Common myeloid progenitor, CD34-positive (primary cell): Measurements from ENCODE around the gene VEGFD. TPM values are rescaled to one million over a fixed set of nuclear protein-coding genes. Genes with fewer than 3 reads are reported as not detected.

ENCODE experiments used
- CTCF ChIA-PET: fragments of 350-600 bp; sonication (Branson Sonifier 250); formaldehyde crosslinking; loops from one replicate; lab custom pipeline; 2021; ENCODE audit warnings: antibody characterized with exemption; lab: Charles Lee
- POLR2A ChIA-PET: fragments of 350-600 bp; sonication (Branson Sonifier 250); formaldehyde crosslinking; loops from one replicate; lab custom pipeline; 2021; ENCODE audit warnings: antibody characterized with exemption; lab: Charles Lee
- DNase-seq, 3 donors: peaks; one replicate each; pipeline versions ENCODE4 v3.0.0 to v3.0.0-alpha.2; 2013
- H3K27ac ChIP-seq, 2 experiments: 1 replicate in 1 of 2; 2 replicates in 1 of 2; pipeline ENCODE4 v1.7.0; 2013; ENCODE audit warnings: inconsistent platforms in 2 of 2, low read length in 2 of 2, mild to moderate bottlenecking in 2 of 2, low read depth in 1 of 2, moderate library complexity in 1 of 2; ENCODE audit not compliant: severe bottlenecking in 2 of 2, insufficient read depth in 1 of 2, poor library complexity in 1 of 2
- H3K27me3 ChIP-seq, 5 experiments: replicated peaks in 2 of 5; 1 replicate in 3 of 5; 2 replicates in 2 of 5; pipeline versions ENCODE4 v1.6.1 to v1.7.0; 2013; ENCODE audit warnings: low read length in 4 of 5, mild to moderate bottlenecking in 2 of 5, moderate library complexity in 2 of 5, inconsistent platforms in 1 of 5; ENCODE audit not compliant: insufficient read depth in 5 of 5, control insufficient read depth in 4 of 5
- H3K36me3 ChIP-seq, 4 experiments: 1 replicate in 2 of 4; 2 replicates in 2 of 4; pipeline versions ENCODE4 v1.6.1 to v1.7.0; 2013; ENCODE audit warnings: low read length in 3 of 4, control low read depth in 1 of 4, mild to moderate bottlenecking in 1 of 4; ENCODE audit not compliant: control insufficient read depth in 4 of 4, insufficient read depth in 4 of 4
- H3K4me1 ChIP-seq, 4 experiments: 1 replicate in 3 of 4; 2 replicates in 1 of 4; pipeline versions ENCODE4 v1.6.1 to v1.7.1; 2013; ENCODE audit warnings: low read length in 3 of 4, mild to moderate bottlenecking in 3 of 4, control low read depth in 1 of 4, inconsistent platforms in 1 of 4, moderate library complexity in 1 of 4; ENCODE audit not compliant: control insufficient read depth in 4 of 4, insufficient read depth in 4 of 4; ENCODE audit errors: control extremely low read depth in 1 of 4
- H3K4me3 ChIP-seq, 7 experiments: 1 replicate in 4 of 7; 2 replicates in 3 of 7; pipeline versions ENCODE4 v1.5.1 to v1.7.0; 2013; ENCODE audit warnings: mild to moderate bottlenecking in 7 of 7, low read length in 6 of 7, moderate library complexity in 6 of 7, inconsistent platforms in 2 of 7, low read depth in 2 of 7, control low read depth in 1 of 7; ENCODE audit not compliant: insufficient read depth in 4 of 7, control insufficient read depth in 1 of 7; ENCODE audit errors: extremely low read depth in 1 of 7
- H3K9me3 ChIP-seq, 5 experiments: 1 replicate in 4 of 5; 2 replicates in 1 of 5; pipeline versions ENCODE4 v1.6.1 to v1.7.1; 2013; ENCODE audit warnings: low read length in 4 of 5, mild to moderate bottlenecking in 2 of 5, inconsistent platforms in 1 of 5, low read depth in 1 of 5, moderate library complexity in 1 of 5; ENCODE audit not compliant: control insufficient read depth in 4 of 5, insufficient read depth in 2 of 5; ENCODE audit errors: control extremely low read depth in 1 of 5
- WGBS: methylation state at CpG from one replicate; pipeline ENCODE4 v1.1.5; 2013; ENCODE audit not compliant: insufficient coverage; 5-methylcytosine and 5-hydroxymethylcytosine counted together
- polyA plus RNA-seq: library from polyadenylated mRNA; unstranded; fragments of 120-200 nt; gene quantifications from one replicate; pipeline ENCODE4 v1.2.1, GENCODE V29; 2013

The VEGFD gene, protein sequence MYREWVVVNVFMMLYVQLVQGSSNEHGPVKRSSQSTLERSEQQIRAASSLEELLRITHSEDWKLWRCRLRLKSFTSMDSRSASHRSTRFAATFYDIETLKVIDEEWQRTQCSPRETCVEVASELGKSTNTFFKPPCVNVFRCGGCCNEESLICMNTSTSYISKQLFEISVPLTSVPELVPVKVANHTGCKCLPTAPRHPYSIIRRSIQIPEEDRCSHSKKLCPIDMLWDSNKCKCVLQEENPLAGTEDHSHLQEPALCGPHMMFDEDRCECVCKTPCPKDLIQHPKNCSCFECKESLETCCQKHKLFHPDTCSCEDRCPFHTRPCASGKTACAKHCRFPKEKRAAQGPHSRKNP
- polyA plus RNA-seq: 0.04 TPM

DNA sequence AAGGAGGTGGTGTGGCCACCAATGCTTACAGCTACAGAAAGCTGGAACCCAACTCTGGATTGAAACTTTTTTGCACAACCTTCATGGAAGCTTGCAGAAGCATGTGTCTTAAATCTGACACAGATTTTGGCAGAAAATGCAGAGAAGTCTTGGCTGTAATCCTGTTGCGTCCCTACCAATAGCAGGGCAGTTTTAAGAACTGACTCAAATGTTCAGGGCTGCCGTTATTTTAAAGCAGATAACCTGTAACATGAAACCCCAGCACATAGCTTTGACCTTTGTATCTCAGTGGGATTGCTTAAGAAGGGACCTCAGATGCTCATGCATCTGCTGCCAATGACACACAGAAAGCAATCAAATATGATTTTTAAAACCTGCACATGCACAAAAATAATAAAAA, at the start of gene VEGFD:
VEGFD (minus strand) TSS at position 110 of the 400 bp plus-strand sequence. CDS start 467 bp downstream, outside the sequence.
- POLR2A ChIA-PET: no interaction called here
- Histone ChIP-seq H3K27ac (no peak within 1 kb of the TSS), H3K27me3 (peaks cover 0 to 16% (median 0%) of the 10 kb centered on the region in 5 experiments), H3K4me3 (no peak within 1 kb of the TSS), H3K4me1 (no peaks in the 10 kb centered on the region), H3K36me3 (no peaks in the 10 kb centered on the region), H3K9me3 (no peaks in the 10 kb centered on the region)
- WGBS: 79% methylated on average over 2 of the region's 2 CpGs
- CTCF ChIA-PET: interaction anchor here (3.9 kb wide), 1 partner anchor 82 kb away, joined by 23 read pairs; no protein-coding TSS in a partner anchor
- DNase-seq: no peak

DNA sequence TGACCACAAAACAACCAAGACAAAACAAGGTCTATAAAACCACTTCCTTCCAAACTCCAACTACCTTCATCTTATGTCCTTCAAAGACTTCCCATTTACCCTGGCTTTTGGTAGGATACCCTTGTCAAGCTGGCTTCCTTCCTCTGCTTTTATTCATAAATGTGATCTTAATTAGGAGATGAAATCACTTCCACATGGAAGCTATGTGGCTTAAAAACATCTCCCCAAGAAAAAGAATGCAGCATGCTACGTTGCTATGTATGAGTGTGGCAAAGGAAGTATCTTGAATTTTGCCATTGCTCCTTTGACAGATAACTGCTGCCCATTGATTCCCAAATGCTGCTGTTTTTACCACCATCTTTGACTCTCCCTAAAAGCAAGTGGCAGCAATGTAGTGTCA, 46.4 kb upstream of the VEGFD start:
- H3K9me3 ChIP-seq: peaks cover 0 to 1% (median 0%) of the 10 kb centered on the region in 5 experiments
- POLR2A ChIA-PET: no interaction called here
- DNase-seq: peak in 1 of 3 donors; percentile 6
- no peak overlapping the region for H3K4me3 ChIP-seq
- CTCF ChIA-PET: no interaction called here
- H3K36me3 ChIP-seq: no peaks in the 10 kb centered on the region
- H3K4me1 ChIP-seq: no peaks in the 10 kb centered on the region
- peaks cover 0 to 6% (median 0%) of the 10 kb centered on the region in 5 experiments for H3K27me3 ChIP-seq
- WGBS: no CpG with 5 or more reads among the region's 1 CpG
- no peak overlapping the region for H3K27ac ChIP-seq

DNA sequence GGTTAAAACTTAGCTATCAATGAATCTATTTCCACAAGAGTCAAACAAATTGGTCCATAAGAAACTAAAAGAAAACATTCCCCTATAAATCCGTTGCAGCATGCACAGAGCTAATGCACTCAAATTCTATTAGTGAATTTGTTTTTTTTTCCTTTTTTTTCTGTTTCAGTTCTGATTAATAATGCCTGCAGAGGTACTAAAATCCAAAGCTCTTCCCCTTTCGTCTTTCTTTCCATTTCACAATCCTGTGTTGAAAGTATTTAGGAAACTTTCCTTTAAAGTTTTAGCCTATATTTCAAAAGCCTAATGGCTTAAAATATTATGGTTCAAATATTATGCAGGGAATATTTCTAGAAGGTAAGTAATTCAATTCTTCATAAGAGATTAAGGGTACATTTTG, 45.9 kb upstream of the VEGFD start:
- CTCF ChIA-PET: no interaction called here

DNA sequence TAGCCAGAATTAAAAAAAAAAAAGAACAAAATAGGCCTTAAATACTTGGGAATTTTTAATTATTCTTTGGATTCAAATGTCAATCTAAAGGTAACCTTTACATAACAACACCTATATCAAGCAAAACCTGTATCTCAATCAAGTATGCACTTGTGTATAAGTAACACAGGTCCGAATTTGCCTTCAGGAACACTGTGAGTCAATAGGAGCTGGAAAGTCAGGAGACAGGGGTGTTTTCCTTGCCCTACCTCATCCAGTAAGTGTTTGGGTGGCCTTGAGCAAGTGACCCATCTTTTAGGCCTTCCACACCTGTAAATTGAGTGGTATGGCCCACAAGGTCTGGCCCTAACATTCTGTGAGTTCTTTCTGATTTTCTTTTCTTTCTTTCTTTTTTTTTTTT, 40.8 kb upstream of the VEGFD start:
- WGBS: 80% methylated on average over 1 of the region's 1 CpG
- H3K27ac ChIP-seq: no peak overlapping the region
- no peak for DNase-seq
- H3K4me3 ChIP-seq: no peak overlapping the region
- ChIA-PET CTCF (no interaction called here), POLR2A (no interaction called here)
- H3K36me3 ChIP-seq: no peaks in the 10 kb centered on the region
- H3K9me3 ChIP-seq: no peaks in the 10 kb centered on the region
- H3K27me3 ChIP-seq: peaks cover 0 to 10% (median 0%) of the 10 kb centered on the region in 5 experiments
- H3K4me1 ChIP-seq: no peaks in the 10 kb centered on the region

More for the DNA sequence above, 45.9 kb upstream of the VEGFD start:
- Histone ChIP-seq H3K4me1 (no peaks in the 10 kb centered on the region), H3K27ac (no peak overlapping the region), H3K4me3 (no peak overlapping the region), H3K27me3 (peaks cover 0 to 8% (median 0%) of the 10 kb centered on the region in 5 experiments), H3K9me3 (no peaks in the 10 kb centered on the region), H3K36me3 (no peaks in the 10 kb centered on the region)
- DNase-seq: no peak
- POLR2A ChIA-PET: no interaction called here
- no CpG with 5 or more reads among the region's 2 CpGs for WGBS

DNA sequence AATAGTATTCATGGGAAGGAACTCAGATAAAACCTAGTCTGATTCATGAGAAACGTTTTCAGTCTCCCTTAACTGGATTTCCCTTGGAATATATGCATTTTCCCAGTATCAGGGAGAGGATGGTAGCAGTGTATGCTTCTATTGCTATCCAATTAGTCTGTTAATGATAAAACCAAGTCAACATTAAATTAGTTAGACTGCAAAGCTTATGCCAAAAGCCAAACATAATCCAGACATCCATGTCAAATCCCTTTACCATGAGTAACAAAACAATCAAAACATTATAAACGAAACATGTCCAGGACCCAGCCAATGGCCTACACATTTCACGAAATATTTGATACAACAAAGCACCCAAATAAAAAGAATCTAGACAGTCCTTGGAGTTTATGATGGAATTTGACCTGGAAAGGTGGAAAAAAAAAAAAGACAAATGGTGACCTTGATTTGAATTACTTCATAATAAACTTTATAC, 34.5 kb upstream of the VEGFD start:
- DNase-seq: no peak
- no CpG with 5 or more reads among the region's 3 CpGs for WGBS

DNA sequence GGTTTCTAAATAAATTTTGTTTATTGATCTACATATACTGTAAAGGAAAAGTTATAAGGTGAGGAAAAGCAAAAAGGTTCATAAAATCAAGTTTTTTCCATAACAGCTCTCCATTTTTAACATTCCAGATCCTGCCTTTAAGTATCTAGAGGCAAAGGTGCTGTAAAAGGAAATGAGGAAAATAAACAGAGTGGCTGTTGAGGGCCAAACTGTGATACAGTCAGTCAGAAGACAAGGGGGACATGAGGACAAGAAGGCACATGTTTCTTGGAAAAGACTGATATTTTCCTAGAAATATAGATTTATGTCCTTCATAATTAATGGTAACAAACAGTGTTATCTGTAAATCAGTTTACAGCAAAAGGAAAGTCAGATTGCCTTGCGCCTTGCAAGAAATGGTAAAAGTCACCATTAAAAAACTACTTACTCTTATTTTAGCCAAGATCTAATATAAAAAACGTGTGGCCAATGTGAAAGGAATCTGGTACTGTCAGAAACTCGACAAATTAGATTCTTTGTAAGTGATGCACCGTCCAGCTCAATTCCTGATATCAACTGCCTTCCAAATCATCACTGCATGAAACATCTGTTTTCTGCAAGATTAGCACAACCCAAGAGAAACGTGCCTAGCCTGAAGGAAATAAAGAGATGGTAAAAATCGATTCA, 34.0 kb upstream of the VEGFD start:
- DNase-seq: no peak
- Histone ChIP-seq H3K9me3 (peaks cover 0 to 3% (median 0%) of the 10 kb centered on the region in 5 experiments), H3K4me1 (no peaks in the 10 kb centered on the region), H3K36me3 (no peaks in the 10 kb centered on the region), H3K27me3 (peaks cover 0 to 4% (median 0%) of the 10 kb centered on the region in 5 experiments), H3K27ac (no peak overlapping the region), H3K4me3 (no peak overlapping the region)
- 100% methylated on average over 1 of the region's 6 CpGs for whole genome bisulfite sequencing
- POLR2A ChIA-PET: no interaction called here
- CTCF ChIA-PET: no interaction called here

More for the DNA sequence above, 34.5 kb upstream of the VEGFD start:
- Histone ChIP-seq H3K4me1 (no peaks in the 10 kb centered on the region), H3K4me3 (no peak overlapping the region), H3K9me3 (peaks cover 0 to 3% (median 0%) of the 10 kb centered on the region in 5 experiments), H3K36me3 (no peaks in the 10 kb centered on the region), H3K27me3 (peaks cover 0 to 4% (median 0%) of the 10 kb centered on the region in 5 experiments), H3K27ac (no peak overlapping the region)
- POLR2A ChIA-PET: no interaction called here
- CTCF ChIA-PET: no interaction called here
